ENCODE results near the gene SCN9A.
"Not testable (repeated sequence)": the region's sequence is repeated elsewhere in the genome, so short reads cannot be mapped to it uniquely, and the experiment has no call there.

SCN9A gene

DNA sequence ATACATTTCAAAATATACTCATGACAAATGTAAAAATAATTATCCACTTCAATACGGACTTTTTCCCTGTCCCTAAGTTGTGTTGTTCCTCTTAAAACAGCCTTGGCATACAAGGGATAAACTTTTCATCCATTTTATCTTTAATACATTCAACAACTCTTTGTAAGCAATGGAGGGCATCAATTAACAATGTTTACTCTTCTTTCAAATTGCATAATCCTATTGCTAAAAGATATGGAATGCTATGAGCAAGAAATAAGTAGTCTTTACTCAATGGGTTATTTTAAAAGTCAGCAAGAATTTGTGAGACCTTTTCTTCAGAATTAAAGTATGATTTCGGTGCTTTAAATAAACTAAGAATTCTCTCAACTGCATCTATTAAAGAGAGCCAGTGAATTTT lies 41.9 kb downstream of the SCN9A start:
- Histone ChIP-seq H3K27me3 (ENCODE audit: insufficient read depth, low read length) (no peaks in the 10 kb centered on the region), H3K27ac (ENCODE audit: low read depth, low read length) (no peak overlapping the region), H3K36me3 (ENCODE audit: insufficient read depth, low read length) (no peaks in the 10 kb centered on the region), H3K9me3 (ENCODE audit: insufficient read depth, low read depth, low read length) (no peaks in the 10 kb centered on the region), H3K4me1 (ENCODE audit: insufficient read depth, low read length) (peaks cover 14% of the 10 kb centered on the region), H3K4me3 (ENCODE audit: low read length) (no peak overlapping the region), H3K9ac (ENCODE audit: low read depth, low read length) (no peak overlapping the region)
- 89% methylated on average over 1 of the region's 2 CpGs for WGBS

- H3K4me1 ChIP-seq (ENCODE audit: insufficient read depth, low read length): peaks cover 14% of the 10 kb centered on the region
These were observed 43.6 kb downstream of the SCN9A start for GRCh38 chr2:166332106-166332505.

GRCh38 chr2:166331468-166331867 lies 44.3 kb downstream of the SCN9A start:
- Histone ChIP-seq H3K36me3 (ENCODE audit: insufficient read depth, low read length) (no peaks in the 10 kb centered on the region), H3K27ac (ENCODE audit: low read depth, low read length) (no peak overlapping the region), H3K27me3 (ENCODE audit: insufficient read depth, low read length) (no peaks in the 10 kb centered on the region), H3K4me1 (ENCODE audit: insufficient read depth, low read length) (peaks cover 7% of the 10 kb centered on the region), H3K9me3 (ENCODE audit: insufficient read depth, low read depth, low read length) (no peaks in the 10 kb centered on the region), H3K4me3 (ENCODE audit: low read length) (no peak overlapping the region), H3K9ac (ENCODE audit: low read depth, low read length) (no peak overlapping the region)
- no CpG with 5 or more reads among the region's 1 CpG for WGBS

More at GRCh38 chr2:166332106-166332505, 43.6 kb downstream of the SCN9A start:
- H3K36me3 ChIP-seq (ENCODE audit: insufficient read depth, low read length): no peaks in the 10 kb centered on the region
- H3K27ac ChIP-seq (ENCODE audit: low read depth, low read length): no peak overlapping the region
- no peaks in the 10 kb centered on the region for H3K9me3 ChIP-seq (ENCODE audit: insufficient read depth, low read depth, low read length)
- no peaks in the 10 kb centered on the region for H3K27me3 ChIP-seq (ENCODE audit: insufficient read depth, low read length)
- no peak overlapping the region for H3K9ac ChIP-seq (ENCODE audit: low read depth, low read length)
- H3K4me3 ChIP-seq (ENCODE audit: low read length): no peak overlapping the region

DNA sequence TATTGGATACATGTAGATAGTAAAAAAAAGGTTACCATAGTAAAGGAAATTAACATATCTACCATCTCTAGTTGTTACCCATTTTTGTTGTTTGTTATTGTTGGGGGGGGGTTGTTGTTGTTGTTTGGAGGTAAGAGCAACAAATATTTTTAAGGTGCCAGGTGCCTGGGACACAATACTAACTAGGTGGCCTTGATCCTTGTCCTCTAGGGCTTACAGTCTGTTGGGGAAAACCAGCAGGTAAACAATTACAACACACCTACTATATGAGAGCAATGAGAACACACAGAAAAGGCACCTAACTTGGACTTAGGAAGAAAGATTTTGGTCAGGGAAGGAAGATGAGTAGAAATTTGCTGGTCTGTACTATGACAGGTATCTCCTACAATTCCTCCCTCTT lies 46.3 kb downstream of the SCN9A start:
- Histone ChIP-seq H3K27me3 (ENCODE audit: insufficient read depth, low read length) (no peaks in the 10 kb centered on the region), H3K9me3 (ENCODE audit: insufficient read depth, low read depth, low read length) (no peaks in the 10 kb centered on the region), H3K4me3 (ENCODE audit: low read length) (no peak overlapping the region), H3K9ac (ENCODE audit: low read depth, low read length) (no peak overlapping the region), H3K4me1 (ENCODE audit: insufficient read depth, low read length) (no peaks in the 10 kb centered on the region), H3K36me3 (ENCODE audit: insufficient read depth, low read length) (no peaks in the 10 kb centered on the region), H3K27ac (ENCODE audit: low read depth, low read length) (no peak overlapping the region)

GRCh38 chr2:166328147-166328546 lies 47.6 kb downstream of the SCN9A start:
- no CpG with 5 or more reads among the region's 3 CpGs for WGBS

DNA sequence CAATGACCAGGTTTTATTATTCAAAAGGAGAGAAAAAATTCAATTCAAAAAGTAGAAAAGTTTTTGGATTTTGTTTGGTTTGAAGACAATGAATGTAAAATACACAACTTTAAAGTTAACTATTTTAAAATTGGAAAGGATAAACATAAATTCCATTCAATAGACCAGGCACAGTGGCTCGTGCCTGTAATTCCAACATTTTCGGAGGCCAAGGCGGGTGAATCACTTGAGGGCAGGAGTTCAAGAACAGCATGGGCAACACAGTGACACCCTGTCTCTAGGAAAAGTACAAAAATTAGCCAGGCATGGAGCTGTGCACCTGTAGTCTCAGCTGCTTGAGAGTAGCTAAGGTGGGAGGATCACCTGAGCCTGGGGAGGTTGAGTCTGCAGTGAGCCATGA lies 54.7 kb downstream of the SCN9A start:
- WGBS: 92% methylated on average over 3 of the region's 3 CpGs
- Histone ChIP-seq H3K9ac (ENCODE audit: low read depth, low read length) (no peak overlapping the region), H3K27me3 (ENCODE audit: insufficient read depth, low read length) (no peaks in the 10 kb centered on the region), H3K4me3 (ENCODE audit: low read length) (no peak overlapping the region), H3K36me3 (ENCODE audit: insufficient read depth, low read length) (no peaks in the 10 kb centered on the region), H3K4me1 (ENCODE audit: insufficient read depth, low read length) (no peaks in the 10 kb centered on the region), H3K9me3 (ENCODE audit: insufficient read depth, low read depth, low read length) (no peaks in the 10 kb centered on the region), H3K27ac (ENCODE audit: low read depth, low read length) (no peak overlapping the region)

More at GRCh38 chr2:166328147-166328546, 47.6 kb downstream of the SCN9A start:
- no peaks in the 10 kb centered on the region for H3K36me3 ChIP-seq (ENCODE audit: insufficient read depth, low read length)
- H3K9ac ChIP-seq (ENCODE audit: low read depth, low read length): no peak overlapping the region
- H3K4me1 ChIP-seq (ENCODE audit: insufficient read depth, low read length): no peaks in the 10 kb centered on the region
- no peaks in the 10 kb centered on the region for H3K27me3 ChIP-seq (ENCODE audit: insufficient read depth, low read length)
- no peak overlapping the region for H3K4me3 ChIP-seq (ENCODE audit: low read length)
- no peaks in the 10 kb centered on the region for H3K9me3 ChIP-seq (ENCODE audit: insufficient read depth, low read depth, low read length)
- no peak overlapping the region for H3K27ac ChIP-seq (ENCODE audit: low read depth, low read length)

GRCh38 chr2:166314022-166314759 lies 61.6 kb downstream of the SCN9A start:
- Histone ChIP-seq H3K4me1 (ENCODE audit: insufficient read depth, low read length) (no peaks in the 10 kb centered on the region), H3K9me3 (ENCODE audit: insufficient read depth, low read depth, low read length) (no peaks in the 10 kb centered on the region), H3K27me3 (ENCODE audit: insufficient read depth, low read length) (no peaks in the 10 kb centered on the region), H3K4me3 (ENCODE audit: low read length) (no peak overlapping the region), H3K9ac (ENCODE audit: low read depth, low read length) (no peak overlapping the region), H3K36me3 (ENCODE audit: insufficient read depth, low read length) (no peaks in the 10 kb centered on the region), H3K27ac (ENCODE audit: low read depth, low read length) (no peak overlapping the region)
- 64% methylated on average over 3 of the region's 5 CpGs for WGBS

- H3K9ac ChIP-seq (ENCODE audit: low read depth, low read length); H3K27me3 ChIP-seq (ENCODE audit: insufficient read depth, low read length); H3K9me3 ChIP-seq (ENCODE audit: insufficient read depth, low read depth, low read length); H3K4me3 ChIP-seq (ENCODE audit: low read length); H3K36me3 ChIP-seq (ENCODE audit: insufficient read depth, low read length); H3K4me1 ChIP-seq (ENCODE audit: insufficient read depth, low read length); H3K27ac ChIP-seq (ENCODE audit: low read depth, low read length): not testable (repeated sequence)
- WGBS: 0% methylated on average over 2 of the region's 2 CpGs
These were observed 62.9 kb downstream of the SCN9A start for GRCh38 chr2:166312863-166313262.

DNA sequence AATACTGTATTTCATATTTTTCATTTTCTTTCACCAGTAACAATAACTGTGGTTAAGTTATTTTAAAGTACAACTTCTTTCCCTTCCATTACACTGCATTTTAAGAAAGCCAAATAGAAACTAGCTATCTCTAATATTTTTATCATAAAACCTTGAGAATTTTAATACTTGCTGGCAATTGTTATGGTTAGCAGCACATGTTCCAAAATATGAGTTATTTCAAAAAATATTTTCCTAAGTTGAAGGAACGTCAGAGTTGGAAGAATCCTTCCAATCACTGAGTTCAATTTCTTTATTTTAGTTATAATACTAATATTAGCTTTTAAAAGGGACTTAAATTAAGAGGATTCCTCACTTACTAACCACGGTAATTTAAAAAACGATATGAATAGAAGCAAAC lies 68.4 kb downstream of the SCN9A start:
- 100% methylated on average over 2 of the region's 3 CpGs for WGBS
- Histone ChIP-seq H3K36me3 (ENCODE audit: insufficient read depth, low read length) (no peaks in the 10 kb centered on the region), H3K9me3 (ENCODE audit: insufficient read depth, low read depth, low read length) (no peaks in the 10 kb centered on the region), H3K4me1 (ENCODE audit: insufficient read depth, low read length) (no peaks in the 10 kb centered on the region), H3K9ac (ENCODE audit: low read depth, low read length) (no peak overlapping the region), H3K4me3 (ENCODE audit: low read length) (no peak overlapping the region), H3K27me3 (ENCODE audit: insufficient read depth, low read length) (no peaks in the 10 kb centered on the region), H3K27ac (ENCODE audit: low read depth, low read length) (no peak overlapping the region)

DNA sequence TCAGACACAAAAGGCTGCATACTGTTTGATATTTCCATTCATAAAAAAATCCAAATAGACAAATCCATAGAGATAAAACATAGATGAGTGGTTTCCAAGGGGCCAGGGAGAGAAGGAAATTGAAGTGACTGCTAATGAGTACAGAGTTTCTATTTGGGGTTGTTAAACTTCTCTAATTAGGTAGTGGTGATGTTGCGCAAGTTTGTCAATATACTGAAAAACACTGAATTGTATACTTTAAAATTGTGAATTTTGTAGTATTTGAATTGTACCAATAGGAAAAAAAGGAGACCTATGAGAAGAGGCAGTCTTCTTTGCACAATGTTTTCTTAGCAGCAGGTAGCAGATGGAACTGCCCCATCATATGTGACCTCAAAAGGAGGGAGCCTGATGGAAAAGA lies 71.1 kb downstream of the SCN9A start:
- H3K9me3 ChIP-seq (ENCODE audit: insufficient read depth, low read depth, low read length): no peaks in the 10 kb centered on the region
- 86% methylated on average over 1 of the region's 1 CpG for WGBS
- no peaks in the 10 kb centered on the region for H3K27me3 ChIP-seq (ENCODE audit: insufficient read depth, low read length)
- no peak overlapping the region for H3K9ac ChIP-seq (ENCODE audit: low read depth, low read length)
- no peaks in the 10 kb centered on the region for H3K36me3 ChIP-seq (ENCODE audit: insufficient read depth, low read length)
- no peak overlapping the region for H3K4me3 ChIP-seq (ENCODE audit: low read length)
- H3K4me1 ChIP-seq (ENCODE audit: insufficient read depth, low read length): no peaks in the 10 kb centered on the region
- no peak overlapping the region for H3K27ac ChIP-seq (ENCODE audit: low read depth, low read length)

DNA sequence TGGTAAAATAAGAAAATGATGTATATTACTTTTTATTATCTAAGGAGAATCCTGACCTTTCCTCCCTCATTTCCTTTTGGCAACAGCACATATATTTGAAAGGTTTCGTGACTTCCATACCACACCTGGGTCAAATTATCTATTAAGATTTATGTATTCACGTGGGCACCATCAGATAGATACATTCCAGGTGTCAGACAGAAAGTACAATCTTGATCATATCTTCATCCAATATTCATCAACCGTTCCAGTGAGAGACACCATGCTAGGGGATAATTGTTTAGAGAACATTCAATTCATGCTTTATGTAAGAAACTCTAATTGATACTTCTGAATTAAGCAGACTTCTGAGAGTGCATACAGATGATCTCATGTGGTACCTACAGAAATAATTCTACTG lies 73.7 kb downstream of the SCN9A start:
- WGBS: 100% methylated on average over 1 of the region's 3 CpGs
- Histone ChIP-seq H3K27ac (ENCODE audit: low read depth, low read length) (no peak overlapping the region), H3K36me3 (ENCODE audit: insufficient read depth, low read length) (no peaks in the 10 kb centered on the region), H3K4me1 (ENCODE audit: insufficient read depth, low read length) (no peaks in the 10 kb centered on the region), H3K9ac (ENCODE audit: low read depth, low read length) (no peak overlapping the region), H3K27me3 (ENCODE audit: insufficient read depth, low read length) (no peaks in the 10 kb centered on the region), H3K4me3 (ENCODE audit: low read length) (no peak overlapping the region), H3K9me3 (ENCODE audit: insufficient read depth, low read depth, low read length) (no peaks in the 10 kb centered on the region)

DNA sequence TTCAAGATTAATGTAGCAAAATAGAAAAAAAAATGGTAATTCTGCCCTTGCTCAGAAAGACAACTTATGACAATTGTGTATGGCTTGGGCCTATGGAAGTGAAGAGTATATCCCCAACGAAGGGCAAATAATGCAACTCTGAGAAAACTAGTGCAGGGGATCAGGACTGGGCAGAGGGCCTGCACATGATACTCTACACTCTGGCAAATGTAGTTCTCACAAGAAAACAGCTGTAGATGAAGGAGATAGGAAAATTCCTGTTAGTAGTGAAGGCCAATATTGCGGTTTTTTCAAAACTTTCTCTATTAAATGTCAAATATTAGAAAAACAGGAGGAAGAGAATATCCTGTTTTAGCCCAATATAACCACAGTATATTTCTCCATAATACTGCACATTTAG lies 77.8 kb downstream of the SCN9A start:
- no peaks in the 10 kb centered on the region for H3K36me3 ChIP-seq (ENCODE audit: insufficient read depth, low read length)
- H3K9ac ChIP-seq (ENCODE audit: low read depth, low read length): no peak overlapping the region
- H3K4me1 ChIP-seq (ENCODE audit: insufficient read depth, low read length): no peaks in the 10 kb centered on the region
- 97% methylated on average over 1 of the region's 2 CpGs for WGBS
- no peak overlapping the region for H3K27ac ChIP-seq (ENCODE audit: low read depth, low read length)
- H3K27me3 ChIP-seq (ENCODE audit: insufficient read depth, low read length): no peaks in the 10 kb centered on the region
- H3K4me3 ChIP-seq (ENCODE audit: low read length): no peak overlapping the region
- no peaks in the 10 kb centered on the region for H3K9me3 ChIP-seq (ENCODE audit: insufficient read depth, low read depth, low read length)
